IPS DF 6.9 (cell line): ENCODE measurements around the gene UBE2L3.
"Not testable (repeated sequence)": the region's sequence is repeated elsewhere in the genome, so short reads cannot be mapped to it uniquely, and the experiment has no call there.

ENCODE experiments used
- DNase-seq: peaks from one replicate; pipeline ENCODE4 v3.0.0-alpha.2; 2013; ENCODE audit warnings: low read depth, low spot score
- H3K27ac ChIP-seq: one replicate; pipeline ENCODE4 v1.5.1; 2013; ENCODE audit warnings: low read length, control low read depth
- H3K27me3 ChIP-seq: 2 replicates; pipeline ENCODE4 v1.6.1; 2013; ENCODE audit warnings: mild to moderate bottlenecking, low read length; ENCODE audit not compliant: control insufficient read depth, insufficient read depth
- H3K36me3 ChIP-seq: 2 replicates; pipeline ENCODE4 v1.6.1; 2013; ENCODE audit warnings: low read length; ENCODE audit not compliant: control insufficient read depth, insufficient read depth
- H3K4me1 ChIP-seq: 2 replicates; pipeline ENCODE4 v1.6.1; 2013; ENCODE audit warnings: low read length; ENCODE audit not compliant: control insufficient read depth, insufficient read depth
- H3K4me3 ChIP-seq: 2 replicates; pipeline ENCODE4 v1.5.1; 2013; ENCODE audit warnings: mild to moderate bottlenecking, low read length
- H3K9me3 ChIP-seq: 2 replicates; pipeline ENCODE4 v1.6.1; 2013; ENCODE audit warnings: low read length, inconsistent platforms; ENCODE audit not compliant: control insufficient read depth, insufficient read depth
- WGBS: extraction: QIAGEN DNeasy Blood & Tissue Kit; methylation state at CpG from one replicate; pipeline ENCODE4 v1.1.7; 2013; ENCODE audit warnings: mixed read lengths, missing lambda C conversion rate; ENCODE audit not compliant: insufficient read length, insufficient coverage; 5-methylcytosine and 5-hydroxymethylcytosine counted together

The UBE2L3 gene

GRCh38 chr22:21637450-21637849, 69.9 kb downstream of the UBE2L3 start:
- not testable (repeated sequence) for H3K27me3 ChIP-seq, H3K4me3 ChIP-seq, DNase-seq, H3K4me1 ChIP-seq, H3K36me3 ChIP-seq, H3K27ac ChIP-seq, H3K9me3 ChIP-seq
- no CpG with 5 or more reads among the region's 2 CpGs for WGBS

- WGBS = no CpG with 5 or more reads among the region's 4 CpGs
- no peak overlapping the region for H3K27ac ChIP-seq
- no peaks in the 10 kb centered on the region for H3K4me1 ChIP-seq
These were observed 71.8 kb downstream of the UBE2L3 start for GRCh38 chr22:21639359-21639758.

GRCh38 chr22:21640810-21641209, 73.3 kb downstream of the UBE2L3 start:
- H3K4me1 ChIP-seq = no peaks in the 10 kb centered on the region
- H3K36me3 ChIP-seq = 0 out of 2 replicates have a peak, but pooled peaks cover 3% of the 10 kb centered on the region
- H3K27ac ChIP-seq = no peak overlapping the region
- no peaks in the 10 kb centered on the region for H3K27me3 ChIP-seq
- DNase-seq = no peak
- H3K9me3 ChIP-seq = no peaks in the 10 kb centered on the region
- no CpG with 5 or more reads among the region's 5 CpGs for WGBS
- H3K4me3 ChIP-seq = no peak overlapping the region

More at GRCh38 chr22:21639359-21639758, 71.8 kb downstream of the UBE2L3 start:
- Histone ChIP-seq H3K4me3 (no peak overlapping the region), H3K27me3 (no peaks in the 10 kb centered on the region), H3K9me3 (no peaks in the 10 kb centered on the region), H3K36me3 (0 out of 2 replicates have a peak, but pooled peaks cover 3% of the 10 kb centered on the region)
- no peak for DNase-seq

- no peaks in the 10 kb centered on the region for H3K9me3 ChIP-seq
- no peaks in the 10 kb centered on the region for H3K27me3 ChIP-seq
- H3K36me3 ChIP-seq = 0 out of 2 replicates have a peak, but pooled peaks cover 3% of the 10 kb centered on the region
- DNase-seq = no peak
- H3K27ac ChIP-seq = no peak overlapping the region
- H3K4me1 ChIP-seq = no peaks in the 10 kb centered on the region
- WGBS = no CpG with 5 or more reads among the region's 9 CpGs
- peak overlapping the region; percentile 52; the same call in 1 of the 2 replicates for H3K4me3 ChIP-seq
These were observed 73.9 kb downstream of the UBE2L3 start for GRCh38 chr22:21641417-21641788.

GRCh38 chr22:21641789-21642583, 74.5 kb downstream of the UBE2L3 start, which contains the start of gene SDF2L1:
Gene SDF2L1, plus strand, starts transcription at chr22:21642302. Its CDS starts 35 bp downstream, at chr22:21642337.
- Histone ChIP-seq H3K27me3 (no peaks in the 10 kb centered on the region), H3K27ac (no peak within 1 kb of the TSS), H3K36me3 (0 out of 2 replicates have a peak, but pooled peaks cover 3% of the 10 kb centered on the region), H3K4me3 (peak within 1 kb of the TSS; percentile 52), H3K9me3 (no peaks in the 10 kb centered on the region), H3K4me1 (no peaks in the 10 kb centered on the region)
- no CpG with 5 or more reads among the region's 76 CpGs for WGBS
- DNase-seq = peak; percentile 97

GRCh38 chr22:21642584-21643448, 75.3 kb downstream of the UBE2L3 start:
- Histone ChIP-seq H3K9me3 (no peaks in the 10 kb centered on the region), H3K4me1 (no peaks in the 10 kb centered on the region), H3K4me3 (peak overlapping the region; percentile 52), H3K27ac (no peak overlapping the region), H3K36me3 (0 out of 2 replicates have a peak, but pooled peaks cover 3% of the 10 kb centered on the region), H3K27me3 (no peaks in the 10 kb centered on the region)
- no peak for DNase-seq
- WGBS = no CpG with 5 or more reads among the region's 56 CpGs

GRCh38 chr22:21643533-21644357, 76.2 kb downstream of the UBE2L3 start:
- Histone ChIP-seq H3K4me1 (no peaks in the 10 kb centered on the region), H3K27ac (no peak overlapping the region), H3K4me3 (no peak overlapping the region), H3K36me3 (0 out of 2 replicates have a peak, but pooled peaks cover 3% of the 10 kb centered on the region), H3K27me3 (no peaks in the 10 kb centered on the region), H3K9me3 (no peaks in the 10 kb centered on the region)
- no peak for DNase-seq
- no CpG with 5 or more reads among the region's 22 CpGs for WGBS

GRCh38 chr22:21645513-21645912, 78.0 kb downstream of the UBE2L3 start:
- not testable (repeated sequence) for H3K9me3 ChIP-seq, H3K4me3 ChIP-seq, DNase-seq, H3K27ac ChIP-seq, H3K36me3 ChIP-seq, H3K4me1 ChIP-seq, H3K27me3 ChIP-seq
- WGBS = no CpG with 5 or more reads among the region's 6 CpGs

- Histone ChIP-seq H3K27ac (no peak overlapping the region), H3K4me3 (no peak overlapping the region), H3K36me3 (0 out of 2 replicates have a peak, but pooled peaks cover 3% of the 10 kb centered on the region), H3K27me3 (no peaks in the 10 kb centered on the region), H3K4me1 (0 out of 2 replicates have a peak, but pooled peaks cover 3% of the 10 kb centered on the region), H3K9me3 (no peaks in the 10 kb centered on the region)
- DNase-seq = no peak
- no CpG with 5 or more reads among the region's 14 CpGs for WGBS
These were observed 79.4 kb downstream of the UBE2L3 start for GRCh38 chr22:21646608-21647590.
